GM11168 (cell line): Measurements from ENCODE around the gene SNX24.
"Not testable (repeated sequence)": the region's sequence is repeated elsewhere in the genome, so short reads cannot be mapped to it uniquely, and the experiment has no call there.

Source experiments
- in situ Hi-C: fragments of 300-500 bp; cut with MboI; formaldehyde crosslinking; loops from one replicate; pipeline ENCODE4 v1.12.0; 2022; ENCODE audit warnings: low sequenced_read_pairs; ENCODE audit not compliant: unreplicated experiment

The SNX24 gene

DNA sequence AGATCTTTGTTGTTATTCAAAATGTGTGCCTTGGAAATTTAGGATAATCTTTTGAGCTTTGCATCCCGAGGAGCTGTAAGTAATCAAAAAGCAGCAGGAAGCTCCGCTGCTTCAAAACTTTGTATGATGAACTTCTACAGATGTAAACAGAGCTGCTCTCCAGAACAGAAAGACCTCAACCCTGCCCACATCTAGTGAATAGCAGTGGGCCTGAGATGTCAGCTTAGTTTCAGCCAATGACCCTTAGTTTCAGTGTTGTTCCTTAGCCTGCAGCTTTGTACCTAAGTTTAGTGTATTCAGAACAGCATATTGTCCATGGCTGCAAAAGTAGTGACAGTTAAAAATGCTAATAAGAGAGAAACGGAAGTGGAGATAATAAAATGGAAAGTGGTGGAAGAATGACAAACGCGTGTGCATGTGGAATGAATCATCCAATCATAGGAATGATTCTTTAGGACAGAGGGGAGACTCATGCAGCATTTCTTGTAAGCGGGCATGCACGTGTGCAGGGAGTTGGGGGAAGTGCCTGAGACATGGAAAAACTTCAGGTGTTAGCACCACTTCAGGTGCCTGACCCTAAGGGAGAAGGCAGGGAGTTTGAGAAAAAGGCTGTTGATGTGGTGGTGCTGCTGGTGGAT is 24.9 kb downstream of the SNX24 start:
- in situ Hi-C loops, result no loop called here

DNA sequence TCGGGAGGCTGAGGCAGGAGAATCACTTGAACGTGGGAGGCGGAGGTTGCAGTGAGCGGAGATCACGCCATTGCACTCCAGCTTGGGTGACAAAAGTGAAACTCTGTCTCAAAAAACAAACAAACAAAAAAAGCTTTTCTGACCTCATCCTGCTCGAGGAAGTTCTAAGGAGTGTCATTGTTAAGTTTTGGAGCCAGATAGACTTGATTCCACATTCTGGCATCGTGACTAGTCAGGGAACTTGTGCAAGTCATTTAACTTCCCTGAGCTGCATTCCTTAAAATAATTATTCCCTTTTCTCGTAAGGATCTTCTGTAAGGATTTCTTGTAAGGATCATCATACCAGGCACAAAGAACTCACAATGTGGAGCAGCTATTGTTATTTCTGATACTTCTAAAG is 26.2 kb downstream of the SNX24 start:
- in situ Hi-C loops, result no loop called here

DNA sequence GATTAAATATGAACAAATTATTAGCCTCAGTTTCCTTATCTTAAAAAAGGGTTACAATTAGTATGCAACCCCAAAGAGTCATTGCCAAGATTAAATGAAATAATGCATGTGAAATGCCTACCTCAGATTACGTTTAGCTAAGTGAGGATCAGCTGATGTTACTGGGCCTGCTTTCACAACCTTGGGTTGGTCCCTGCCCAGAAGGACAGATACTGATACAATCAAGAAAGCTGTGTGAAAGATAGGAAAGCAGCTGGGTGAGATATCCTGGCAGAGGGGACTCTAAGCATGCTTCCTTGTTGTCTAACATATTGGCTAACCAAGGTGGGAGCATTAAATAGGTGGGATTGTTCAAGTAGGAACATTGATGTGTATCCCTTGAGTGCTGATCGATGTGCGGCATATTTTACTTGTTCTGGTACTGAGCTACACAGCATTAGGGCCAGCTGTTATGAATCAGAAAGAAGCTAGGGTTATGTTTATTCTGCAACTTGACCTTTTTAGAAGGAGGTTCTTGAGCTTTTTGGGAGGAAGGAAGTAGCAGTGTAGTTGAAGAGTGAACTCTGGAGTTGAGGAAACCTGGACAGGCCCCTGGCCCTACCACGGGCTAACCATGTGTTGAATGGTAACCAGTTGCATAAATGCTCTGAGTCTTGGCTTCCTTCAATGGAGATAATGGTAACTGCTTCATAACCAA is 28.9 kb downstream of the SNX24 start:
- in situ Hi-C loops, result no loop called here

DNA sequence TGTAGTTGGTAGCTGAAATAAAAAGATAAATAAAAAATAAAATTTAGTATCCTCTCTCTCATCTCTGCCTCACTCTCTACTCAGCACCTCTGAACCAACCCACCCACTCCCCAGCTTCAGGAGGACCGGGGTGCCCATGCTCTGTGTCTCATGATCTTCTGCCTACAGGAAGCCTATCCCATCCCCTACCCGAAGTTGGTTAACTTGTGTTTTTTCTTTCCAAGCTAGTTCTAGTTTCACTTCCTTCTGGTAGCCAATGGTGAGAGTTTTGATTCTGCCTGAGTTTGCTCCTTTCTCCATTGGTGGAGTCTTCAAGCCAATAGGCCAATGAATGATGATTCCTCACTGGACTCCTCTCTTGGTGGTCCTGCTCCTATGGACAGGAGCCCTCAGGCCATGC is 32.1 kb downstream of the SNX24 start:
- in situ Hi-C loops, result no loop called here

DNA sequence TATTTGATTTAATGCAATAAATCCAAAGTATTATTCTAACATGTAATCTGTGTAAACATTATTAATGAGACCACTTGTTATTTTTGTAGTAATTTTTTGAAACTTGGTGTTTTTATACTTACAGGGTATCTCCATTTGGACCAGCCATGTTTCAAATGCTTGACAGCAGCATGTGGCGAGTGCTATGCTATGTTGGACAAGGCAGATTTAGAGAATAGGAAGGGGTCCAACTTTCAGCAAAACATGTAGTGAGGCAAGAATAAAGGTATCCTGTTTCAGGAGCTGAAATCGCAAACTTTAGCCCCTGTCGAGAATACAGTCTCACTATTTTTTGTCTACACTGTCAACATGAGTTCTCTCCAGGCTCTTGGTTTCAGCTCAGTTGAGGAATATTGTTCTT is 33.7 kb downstream of the SNX24 start:
- in situ Hi-C loops, result no loop called here

DNA sequence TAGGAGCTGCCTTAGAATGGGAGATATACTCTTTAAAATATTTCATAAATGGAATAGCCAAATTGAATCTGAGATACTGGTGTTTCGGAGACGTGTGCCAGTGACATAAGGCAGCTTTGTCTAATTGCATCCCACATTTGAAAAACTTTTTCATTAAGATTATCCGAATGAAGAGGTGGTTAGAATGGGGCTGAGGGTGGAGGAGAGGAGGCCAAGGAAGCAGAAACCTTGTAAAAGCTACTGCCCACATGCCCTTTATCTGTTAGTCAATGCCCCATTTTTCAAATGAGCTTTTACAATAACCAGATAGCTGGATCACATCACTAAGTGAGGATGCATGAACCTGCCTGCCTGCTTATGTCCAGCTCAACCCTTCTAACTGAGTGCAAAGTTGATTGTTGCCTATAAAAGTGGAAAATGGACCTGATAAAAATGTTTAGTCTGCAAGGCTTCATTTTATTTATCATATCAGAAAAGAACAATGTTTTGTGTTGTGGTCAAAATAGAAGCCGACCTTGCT is 34.8 kb downstream of the SNX24 start:
- in situ Hi-C loops, result no loop called here

DNA sequence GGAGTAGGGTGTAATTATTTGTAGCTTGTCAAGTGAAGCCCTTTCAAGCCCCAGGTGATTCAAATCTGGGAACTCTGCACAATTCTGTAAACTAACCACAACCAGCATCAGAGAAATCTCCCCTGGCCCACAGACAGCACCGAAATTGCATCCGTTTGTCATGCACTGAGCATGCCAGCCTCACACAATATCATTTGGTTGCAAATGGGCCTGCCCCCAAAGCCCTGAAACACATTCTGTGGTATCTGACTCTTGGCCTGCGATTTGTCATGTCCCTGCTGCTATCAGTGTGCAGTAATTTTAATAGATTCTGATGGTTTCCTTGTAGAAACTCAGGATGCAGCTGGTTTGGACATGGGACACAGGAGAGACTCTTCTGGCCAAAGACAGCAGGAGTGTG is 35.3 kb downstream of the SNX24 start:
- in situ Hi-C loops, result no loop called here

DNA sequence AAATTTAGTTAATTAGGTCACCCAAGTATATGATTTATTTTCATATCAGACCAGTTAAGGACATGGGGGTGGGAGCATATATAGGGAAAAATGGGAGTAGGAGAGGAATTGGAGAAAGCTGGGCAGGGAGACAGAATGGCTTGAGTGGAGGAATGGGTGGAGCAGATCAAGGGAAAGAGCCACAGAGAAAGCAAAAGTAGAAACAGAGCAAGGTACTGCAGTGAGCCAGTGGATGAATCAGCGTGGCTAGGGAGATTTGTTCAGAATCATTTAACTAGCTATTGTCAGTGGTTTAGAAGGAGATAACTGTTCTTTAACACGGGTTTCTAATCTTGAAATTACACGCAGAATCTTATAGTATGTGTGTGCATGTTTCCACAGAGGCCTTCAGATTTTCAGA is 37.4 kb downstream of the SNX24 start:
- in situ Hi-C loops, result no loop called here

DNA sequence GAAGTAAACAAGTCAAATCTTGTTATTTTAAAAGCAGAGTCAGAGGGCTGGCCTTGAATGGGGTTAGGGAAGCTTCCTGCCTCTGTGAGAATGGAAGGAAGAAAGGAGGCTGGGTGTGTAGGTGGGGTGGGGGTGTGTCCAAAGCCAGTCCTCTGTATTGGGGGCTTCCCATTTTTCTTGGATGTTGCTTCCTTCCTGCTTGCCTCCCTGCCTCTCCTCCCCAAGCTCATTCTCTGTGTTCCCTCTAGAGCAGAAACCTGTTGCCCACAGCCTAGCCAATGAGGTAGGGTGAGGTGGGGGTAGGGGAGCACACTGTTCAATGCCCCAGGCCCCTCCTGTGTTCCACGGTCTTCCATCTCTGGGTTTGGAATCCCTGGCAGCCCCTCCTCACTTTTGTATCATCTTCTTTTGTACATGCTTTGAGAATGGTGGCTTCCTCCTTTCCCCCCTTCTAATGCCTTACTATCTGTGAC is 39.7 kb downstream of the SNX24 start:
- in situ Hi-C loops, result no loop called here

DNA sequence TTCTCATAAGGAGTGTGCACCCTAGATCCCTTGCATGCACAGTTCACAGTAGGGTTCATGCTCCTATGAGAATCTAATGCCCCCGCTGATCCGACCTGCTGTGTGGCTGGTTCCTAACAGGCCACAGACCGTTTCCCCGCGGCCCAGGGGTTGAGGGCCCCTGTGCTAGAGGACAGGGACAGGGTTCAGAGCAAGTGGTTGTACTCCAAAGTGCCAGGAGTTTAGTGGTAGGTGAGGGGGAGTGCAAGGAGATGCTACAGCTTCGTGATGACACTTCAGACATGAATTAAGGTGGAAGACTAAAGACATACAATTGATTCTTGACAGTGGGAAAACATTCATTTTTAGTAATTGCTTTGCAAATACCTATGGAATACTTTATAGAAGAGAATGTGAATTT is 40.5 kb downstream of the SNX24 start:
- in situ Hi-C loops, result no loop called here

DNA sequence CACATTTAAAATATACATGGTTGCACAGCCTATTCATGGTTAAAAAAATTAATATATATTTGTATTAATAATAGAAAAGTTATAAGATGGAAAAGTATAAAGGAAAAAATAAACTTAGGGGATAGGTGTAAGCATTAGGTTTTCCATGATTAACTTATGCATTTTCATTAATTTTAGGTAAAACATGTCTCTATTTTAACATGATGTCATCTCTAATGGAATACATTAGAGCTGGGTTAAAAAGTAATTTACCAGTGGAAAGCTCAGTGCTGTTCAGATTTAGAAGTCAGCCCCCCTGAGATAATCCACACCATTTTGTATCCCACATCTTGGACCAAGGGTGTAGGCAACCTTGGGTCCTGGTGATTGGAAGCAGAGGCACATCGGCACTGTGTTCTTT is 49.7 kb downstream of the SNX24 start:
- in situ Hi-C loops, result no loop called here

DNA sequence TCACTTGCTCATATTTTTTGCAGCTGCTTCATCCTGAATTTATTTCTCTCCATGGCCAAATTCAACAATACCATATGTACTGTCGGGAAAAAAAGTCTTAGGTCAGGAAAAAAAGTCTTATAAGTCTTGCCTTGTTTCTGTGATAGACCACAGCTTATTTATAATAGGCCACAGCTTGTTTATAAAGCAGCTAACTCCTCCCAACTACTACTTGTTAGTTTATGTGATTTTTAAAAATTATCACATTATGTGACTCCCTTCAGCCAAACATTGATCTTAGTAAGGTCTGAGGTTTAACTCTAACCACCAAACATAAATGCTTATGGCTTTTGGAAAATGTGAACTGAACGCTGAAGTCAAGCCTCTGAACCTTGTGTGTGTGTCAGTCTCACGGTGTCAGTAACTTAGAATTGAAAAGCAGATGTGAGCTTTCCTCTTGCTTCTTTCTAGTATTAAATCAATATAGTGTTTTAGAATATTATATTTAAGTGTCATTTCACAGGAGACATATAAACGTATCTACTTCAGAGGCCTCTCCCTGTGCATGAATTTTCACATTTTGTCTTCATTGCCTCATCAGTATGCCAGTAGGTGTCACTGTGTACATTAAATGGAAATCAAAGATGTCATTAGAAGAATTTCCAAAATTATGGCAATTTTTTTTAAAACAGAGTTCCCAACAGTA is 51.3 kb downstream of the SNX24 start:
- in situ Hi-C loops, result no loop called here

DNA sequence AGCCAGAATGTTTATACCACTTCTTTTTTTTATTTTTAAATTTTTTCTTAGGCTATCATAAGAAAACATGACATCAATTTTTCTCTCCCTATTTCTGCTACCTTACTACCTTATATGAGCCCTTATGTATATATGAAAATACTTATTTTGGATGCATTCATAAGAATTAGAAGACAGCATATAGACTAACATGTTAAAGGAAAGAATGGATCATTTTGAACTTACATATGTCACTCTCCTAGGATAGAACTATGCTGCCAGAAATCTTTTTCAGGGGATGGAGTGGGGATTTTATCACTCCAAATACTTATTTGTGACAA is 51.8 kb downstream of the SNX24 start:
- in situ Hi-C loops, result no loop called here

DNA sequence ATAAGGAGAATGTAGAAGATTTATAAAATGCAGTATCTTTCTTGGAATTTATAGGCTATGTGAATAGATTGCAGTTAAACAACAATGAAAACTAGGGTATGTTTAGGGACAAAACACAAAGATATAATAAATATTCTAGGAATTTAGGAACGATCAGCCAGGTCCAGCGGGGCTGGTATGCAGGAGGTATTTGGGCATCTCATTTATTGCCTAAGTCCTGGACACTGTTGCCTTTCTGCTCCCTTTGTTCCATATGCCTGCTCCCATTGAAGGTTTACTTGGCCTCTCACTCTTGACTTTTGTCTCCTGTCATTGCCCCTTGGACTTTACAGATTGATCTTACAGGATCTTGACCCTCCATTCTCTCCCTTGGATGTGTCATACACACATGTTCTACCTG is 55.9 kb downstream of the SNX24 start:
- in situ Hi-C loops, result no loop called here

DNA sequence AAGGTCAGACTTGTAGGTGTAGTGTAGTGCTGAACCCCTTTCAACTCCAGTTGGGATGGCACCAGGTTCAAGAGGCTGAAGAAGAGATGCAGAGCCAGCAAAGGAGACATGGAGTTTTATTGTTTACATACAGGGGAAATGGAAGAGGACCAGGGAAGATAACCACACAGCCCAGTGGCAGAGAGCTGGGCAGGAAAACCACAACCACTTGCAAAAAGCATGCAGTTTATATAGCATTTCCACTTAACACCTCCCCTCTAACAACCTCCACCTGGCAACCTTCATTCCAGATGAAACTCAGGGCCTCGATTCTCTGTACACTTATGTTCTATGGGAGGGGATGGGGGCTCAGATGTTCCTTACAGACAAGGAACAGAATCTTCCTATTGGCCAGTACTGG is 56.9 kb downstream of the SNX24 start:
- in situ Hi-C loops, result no loop called here

DNA sequence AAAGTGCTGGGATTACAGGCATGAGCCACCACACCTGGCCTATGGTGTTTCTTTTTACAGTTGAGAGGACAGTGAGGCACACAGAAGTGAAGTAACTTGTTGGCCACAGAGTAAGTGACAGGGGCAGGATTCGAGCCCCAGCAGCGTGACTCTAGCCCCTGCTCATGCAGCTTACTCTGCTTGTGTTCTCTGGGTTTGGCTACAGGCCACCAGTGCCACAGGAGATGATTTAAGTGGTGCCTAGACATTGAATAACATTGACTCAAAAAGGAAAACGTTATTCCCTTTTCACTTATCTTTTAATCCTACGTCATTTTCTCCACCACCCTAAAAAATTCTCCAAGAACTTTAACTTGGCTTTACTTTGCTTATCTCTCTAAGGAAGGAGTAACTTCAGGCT is 61.4 kb downstream of the SNX24 start:
- in situ Hi-C loops, result no loop called here

DNA sequence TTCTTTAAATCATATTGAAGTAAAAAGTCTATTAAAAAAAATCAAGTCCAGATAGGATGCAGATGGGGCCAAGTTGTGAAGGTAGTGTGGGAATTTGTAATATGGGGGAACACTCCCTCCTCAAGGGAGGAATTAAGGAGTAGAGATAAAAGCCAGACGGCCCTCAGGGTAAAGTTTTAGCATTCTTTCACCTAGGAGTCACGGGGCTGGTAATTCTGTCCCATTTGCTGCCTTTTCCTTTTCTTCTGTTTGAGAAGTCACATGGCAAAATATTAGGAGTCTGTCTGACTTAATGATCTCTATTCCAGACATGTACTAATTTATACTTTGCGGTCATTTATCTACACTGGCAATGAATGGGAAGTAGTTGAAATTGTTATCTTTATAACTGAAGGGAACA is 61.9 kb downstream of the SNX24 start:
- in situ Hi-C loops, result no loop called here

DNA sequence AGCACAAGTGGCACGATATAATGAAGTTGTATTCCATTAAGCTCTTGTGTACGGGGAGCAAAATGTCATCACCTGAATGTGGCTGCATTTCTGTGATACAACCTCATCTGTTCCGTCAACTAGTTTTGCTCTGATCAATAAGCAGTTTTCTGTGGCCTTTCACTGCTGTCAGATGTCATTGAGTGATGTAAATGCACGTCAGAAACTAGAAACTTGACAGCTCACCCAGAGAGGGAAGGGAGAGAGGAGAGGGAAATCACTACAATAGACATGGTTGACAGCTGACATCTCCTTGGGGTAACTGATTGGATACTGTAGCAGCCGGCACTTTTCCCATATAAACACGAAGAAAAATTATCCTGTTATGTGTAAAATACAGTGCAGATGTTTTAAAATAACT is 62.7 kb downstream of the SNX24 start:
- in situ Hi-C loops, result no loop called here

DNA sequence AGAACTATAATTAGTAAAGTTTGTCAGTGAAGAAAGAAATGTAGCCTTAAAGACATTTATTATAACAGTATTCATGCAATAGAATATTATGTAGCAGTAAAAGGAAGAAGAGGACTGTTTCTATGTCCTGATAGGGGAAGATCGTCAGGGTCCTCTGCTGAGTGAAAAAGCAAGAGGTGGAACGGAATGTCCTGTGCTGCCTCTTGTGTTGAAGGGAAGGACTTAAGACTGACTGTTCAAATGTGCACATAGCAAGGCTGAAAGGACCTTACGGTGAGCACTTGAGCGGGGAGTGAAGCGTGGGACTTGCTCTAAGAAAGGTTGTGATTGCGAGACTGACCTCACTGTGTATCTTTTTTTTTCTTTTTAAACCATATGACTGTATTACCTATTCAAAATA is 63.2 kb downstream of the SNX24 start:
- in situ Hi-C loops, result no loop called here

DNA sequence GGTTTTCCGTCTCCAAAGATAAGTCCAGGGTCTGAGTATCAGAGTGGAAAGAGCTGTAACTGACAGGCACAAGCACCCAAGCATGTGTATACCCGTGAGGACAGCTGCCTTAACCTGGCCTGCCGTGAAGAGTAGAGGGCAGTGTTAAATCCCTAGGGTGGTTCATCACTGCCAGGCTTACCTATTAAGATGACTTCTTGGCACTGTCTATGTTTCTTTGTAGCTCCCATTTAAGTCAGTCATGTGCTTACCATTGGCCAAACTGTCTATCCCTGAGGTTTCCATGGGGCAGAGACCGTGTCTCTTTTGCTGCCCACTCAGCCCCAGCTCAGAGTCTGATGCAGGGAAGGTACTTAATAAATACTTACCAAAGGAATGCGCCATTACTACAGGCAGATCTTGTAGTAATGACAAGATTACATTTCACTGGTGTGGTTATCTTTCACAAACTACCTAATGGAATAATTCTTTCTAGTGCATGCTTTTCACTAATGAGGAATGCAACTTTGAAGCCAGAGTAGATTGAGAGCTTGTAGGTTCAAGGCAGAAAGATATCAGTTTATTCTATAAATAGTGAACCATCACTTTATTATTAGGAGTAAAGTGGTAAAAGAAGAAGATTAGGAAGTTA is 64.2 kb downstream of the SNX24 start:
- in situ Hi-C loops, result no loop called here

DNA sequence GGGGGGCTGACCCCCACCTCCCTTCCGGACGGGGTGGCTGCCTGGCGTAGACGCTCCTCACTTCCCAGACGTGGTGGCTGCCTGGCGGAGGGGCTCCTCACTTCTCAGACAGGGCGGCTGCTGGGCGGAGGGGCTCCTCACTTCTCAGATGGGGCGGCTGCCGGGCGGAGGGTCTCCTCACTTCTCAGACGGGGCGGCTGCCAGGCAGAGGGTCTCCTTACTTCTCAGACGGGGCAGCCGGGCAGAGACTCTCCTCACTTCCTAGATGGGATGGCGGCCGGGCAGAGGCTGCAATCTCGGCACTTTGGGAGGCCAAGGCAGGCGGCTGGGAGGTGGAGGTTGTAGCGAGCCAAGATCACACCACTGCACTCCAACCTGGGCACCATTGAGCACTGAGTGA is 68.0 kb downstream of the SNX24 start:
- in situ Hi-C loops, result not testable (repeated sequence)
